HG03442 (cell line): ENCODE results near the gene NXPE1.
"Not testable (repeated sequence)": the region's sequence is repeated elsewhere in the genome, so short reads cannot be mapped to it uniquely, and the experiment has no call there.

Source experiments
- ATAC-seq: cut with Tn5 transposase; IDR thresholded peaks from one replicate; pipeline ENCODE4 v1.9.1; 2021; ENCODE audit warnings: mild to moderate bottlenecking, moderate library complexity; ENCODE audit not compliant: unreplicated experiment

Gene NXPE1

DNA sequence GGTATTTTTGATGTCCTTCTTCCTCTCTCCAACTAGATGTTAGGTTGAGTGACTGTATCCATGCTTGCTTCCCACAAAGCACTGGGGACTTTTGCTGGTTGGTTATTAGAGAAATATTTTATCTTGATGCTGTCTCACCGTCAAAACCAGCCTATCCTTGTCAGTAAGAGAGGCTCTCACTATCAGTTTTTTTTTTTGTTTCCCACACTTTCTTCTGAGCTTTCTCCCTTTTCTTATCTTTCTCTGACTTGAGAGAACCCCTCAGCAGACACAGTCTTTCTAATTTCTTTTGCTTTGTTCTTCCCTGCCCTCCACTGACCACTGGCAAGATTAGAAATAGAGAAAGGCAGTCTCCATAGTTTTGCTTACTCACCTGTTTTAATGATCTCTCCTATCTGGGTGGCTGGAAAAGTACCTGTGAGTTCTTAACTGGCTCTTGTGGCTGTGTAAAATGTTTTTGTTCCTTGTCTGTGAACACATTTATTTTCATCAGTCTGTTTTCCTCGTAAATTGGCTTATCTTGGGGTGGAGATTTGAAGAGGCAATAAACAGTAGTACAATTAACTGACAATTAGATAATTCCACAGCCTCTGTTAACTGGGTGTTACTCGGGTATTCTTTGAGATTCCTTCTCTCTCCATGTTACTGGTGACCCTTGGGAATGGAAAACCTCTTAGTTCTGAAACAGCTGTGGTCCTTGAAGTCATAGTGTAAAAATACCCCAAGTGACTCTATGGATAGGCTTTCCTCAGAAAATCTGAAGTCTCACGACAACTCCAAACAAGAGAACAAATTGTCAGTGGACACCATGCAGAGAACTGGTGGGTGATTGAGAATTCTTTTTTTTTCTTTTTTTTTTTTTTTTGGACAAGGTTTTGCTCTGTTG is at the start of gene NXPE1:
NXPE1 (minus strand) TSS at position 457 of the 886 bp plus-strand sequence. CDS start 8,680 bp downstream, outside the sequence.
- no peak for ATAC-seq

DNA sequence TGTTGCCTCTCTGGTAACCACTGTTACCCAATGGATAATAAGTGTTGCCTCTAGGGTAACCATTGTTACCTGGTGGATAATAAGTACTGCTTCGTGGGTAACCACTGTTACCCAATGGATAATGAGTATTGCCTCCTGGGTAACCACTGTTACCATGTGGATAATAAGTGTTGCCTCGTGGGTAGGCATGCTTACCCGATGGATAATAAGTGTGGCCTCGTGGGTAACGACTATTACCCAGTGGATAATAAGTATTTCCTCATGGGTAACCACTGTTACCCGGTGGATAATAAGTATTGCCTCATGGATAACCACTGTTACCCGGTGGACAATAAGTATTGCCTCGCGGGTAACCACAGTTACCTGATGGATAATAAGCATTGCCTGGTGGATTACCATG is 49.7 kb upstream of the NXPE1 start:
- ATAC-seq = no peak

DNA sequence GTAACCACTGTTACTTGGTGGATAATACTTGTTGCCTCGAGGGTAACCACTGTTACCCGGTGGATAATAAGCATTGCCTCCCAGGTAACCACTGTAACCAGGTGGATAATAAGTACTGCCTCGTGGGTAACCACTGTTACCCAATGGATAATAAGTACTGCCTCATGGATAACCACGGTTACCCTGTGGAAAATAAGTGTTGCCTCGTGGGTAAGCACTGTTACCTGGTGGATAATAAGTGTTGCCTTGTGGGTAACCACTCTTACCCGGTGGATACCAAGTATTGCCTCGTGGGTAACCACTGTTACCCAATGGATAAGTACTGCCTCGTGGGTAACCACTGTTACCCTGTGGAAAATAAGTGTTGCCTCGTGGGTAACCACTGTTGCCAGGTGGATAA is 48.9 kb upstream of the NXPE1 start:
- not testable (repeated sequence) for ATAC-seq

DNA sequence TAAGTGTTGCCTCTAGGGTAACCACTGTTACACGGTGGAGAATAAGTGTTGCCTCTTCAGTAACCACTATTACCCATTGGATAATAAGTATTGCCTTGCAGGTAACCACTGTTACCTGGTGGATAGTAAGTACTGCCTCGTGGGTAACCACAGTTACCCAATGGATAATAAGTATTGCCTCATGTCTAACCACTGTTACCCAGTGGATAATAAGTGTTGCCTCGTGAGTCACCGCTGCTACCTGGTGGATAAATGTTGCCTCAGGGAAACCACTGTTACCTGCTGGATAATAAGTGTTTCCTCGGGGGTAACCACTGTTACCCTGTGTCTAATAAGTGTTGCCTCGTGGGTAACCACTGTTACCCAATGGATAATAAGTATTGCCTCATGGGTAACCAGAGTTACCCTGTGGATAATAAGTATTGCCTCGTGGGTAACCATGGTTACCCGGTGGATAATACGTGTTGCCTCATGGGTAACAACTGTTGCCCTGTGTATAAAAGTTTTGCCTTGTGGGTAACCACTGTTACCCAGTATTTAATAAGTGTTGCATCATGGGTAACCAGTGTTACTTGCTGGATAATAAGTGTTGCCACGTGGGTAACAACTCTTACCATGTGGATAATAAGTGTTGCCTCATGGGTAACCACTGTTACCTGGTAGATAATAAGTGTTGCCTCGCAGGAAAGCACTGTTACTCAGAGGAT is 48.2 kb upstream of the NXPE1 start:
- ATAC-seq = no peak

DNA sequence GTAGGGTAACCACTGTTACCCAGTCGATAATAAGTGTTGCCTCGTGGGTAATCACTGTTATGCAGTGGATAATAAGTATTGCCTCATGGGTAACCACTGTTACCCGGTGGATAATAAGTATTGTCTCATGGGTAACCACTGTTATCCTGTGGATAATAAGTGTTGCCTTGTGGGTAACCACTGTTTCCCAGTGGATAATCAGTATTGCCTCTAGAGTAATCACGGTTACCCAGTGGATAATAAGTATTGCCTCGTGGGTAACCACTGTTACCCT is 47.1 kb upstream of the NXPE1 start:
- not testable (repeated sequence) for ATAC-seq

DNA sequence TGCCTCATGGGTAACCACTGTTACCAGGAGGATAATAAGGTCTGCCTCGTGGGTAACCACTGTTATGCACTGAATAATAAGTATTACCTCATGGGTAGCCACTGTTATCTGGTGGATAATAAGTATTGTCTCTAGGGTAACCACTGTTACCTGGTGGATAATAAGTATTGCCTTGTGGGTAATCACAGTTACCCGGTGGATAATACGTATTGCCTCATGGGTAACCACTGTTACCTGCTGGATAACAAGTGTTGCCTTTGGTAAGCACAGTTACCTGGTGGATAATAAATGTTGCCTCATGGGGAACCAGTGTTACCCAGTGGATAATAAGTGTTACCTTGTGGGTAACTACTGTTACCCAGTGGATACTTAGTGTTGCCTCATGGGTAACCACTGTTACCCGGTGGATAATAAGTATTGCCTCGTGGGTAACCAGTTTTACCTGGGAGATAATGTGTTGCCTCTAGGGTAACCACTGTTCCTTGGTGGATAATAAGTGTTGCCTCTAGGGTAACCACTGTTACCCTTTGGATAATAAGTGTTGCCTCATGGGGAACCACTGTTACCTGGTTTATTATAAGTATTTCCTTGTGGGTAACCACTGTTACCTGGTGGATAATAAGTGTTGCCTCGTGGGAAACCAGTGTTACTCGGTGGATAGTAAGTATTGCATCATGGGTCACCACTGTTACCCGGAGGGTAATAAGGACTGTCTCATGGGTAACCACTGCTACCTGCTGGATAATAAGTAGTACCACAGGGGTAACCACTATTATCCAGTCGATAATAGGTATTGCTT is 46.5 kb upstream of the NXPE1 start:
- ATAC-seq = no peak

DNA sequence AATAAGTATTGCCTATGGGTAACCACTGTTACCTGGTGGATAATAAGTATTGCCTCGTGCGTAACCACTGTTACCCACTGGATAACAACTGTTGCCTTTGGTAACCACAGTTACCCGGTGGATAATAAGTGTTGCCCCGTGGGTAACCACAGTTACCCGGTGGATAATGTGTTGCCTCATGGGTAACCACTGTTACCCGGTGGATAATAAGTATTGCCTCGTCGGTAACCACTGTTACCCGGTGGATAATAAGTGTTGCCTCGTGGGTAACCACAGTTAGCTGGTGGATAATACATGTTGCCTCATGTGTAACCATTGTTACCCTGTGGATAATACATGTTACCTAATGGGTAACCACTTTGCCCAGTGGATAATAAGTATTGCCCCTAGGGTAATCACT is 45.7 kb upstream of the NXPE1 start:
- no peak for ATAC-seq

DNA sequence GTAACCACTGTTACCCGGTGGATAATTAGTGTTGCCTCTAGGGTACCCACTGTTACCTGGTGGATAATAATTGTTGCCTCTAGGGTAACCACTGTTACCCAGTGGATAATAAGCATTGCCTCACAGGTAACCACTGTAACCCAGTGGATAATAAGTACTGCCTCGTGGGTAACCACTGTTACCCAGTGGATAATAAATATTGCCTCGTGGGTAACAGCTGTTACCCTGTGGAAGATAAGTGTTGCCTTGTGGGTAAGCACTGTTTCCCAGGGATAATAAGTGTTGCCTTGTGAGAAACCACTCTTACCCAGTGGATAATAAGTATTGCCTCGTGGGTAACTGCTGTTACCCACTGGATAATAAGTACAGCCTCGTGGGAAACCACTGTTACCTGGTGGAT is 45.2 kb upstream of the NXPE1 start:
- ATAC-seq = no peak

DNA sequence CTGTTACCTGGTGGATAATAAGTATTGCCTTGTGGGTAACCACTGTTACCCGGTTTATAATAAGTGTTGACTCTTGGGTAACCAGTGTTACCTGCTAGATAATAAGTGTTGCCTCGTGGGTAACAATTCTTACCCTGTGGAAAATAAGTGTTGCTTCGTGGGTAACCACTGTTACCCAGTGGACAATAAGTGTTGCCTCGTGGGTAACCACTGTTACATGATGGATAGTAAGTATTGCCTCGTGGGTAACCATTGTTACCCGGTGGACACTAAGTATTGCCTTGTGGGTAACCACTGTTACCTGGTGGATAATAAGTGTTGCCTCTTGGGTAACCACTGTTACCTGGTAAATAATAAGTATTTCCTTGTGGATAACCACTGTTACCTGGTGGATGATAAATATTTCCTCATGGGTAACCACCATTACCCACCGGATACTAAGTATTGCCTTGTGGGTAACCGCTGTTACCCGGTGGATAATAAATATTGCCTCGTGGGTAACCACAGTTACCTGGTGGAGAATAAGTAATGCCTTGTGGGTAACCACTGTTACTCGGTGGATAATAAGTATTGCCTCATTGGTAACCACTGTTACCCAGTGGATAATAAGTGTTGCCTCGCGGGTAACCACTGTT is 44.6 kb upstream of the NXPE1 start:
- ATAC-seq = no peak

DNA sequence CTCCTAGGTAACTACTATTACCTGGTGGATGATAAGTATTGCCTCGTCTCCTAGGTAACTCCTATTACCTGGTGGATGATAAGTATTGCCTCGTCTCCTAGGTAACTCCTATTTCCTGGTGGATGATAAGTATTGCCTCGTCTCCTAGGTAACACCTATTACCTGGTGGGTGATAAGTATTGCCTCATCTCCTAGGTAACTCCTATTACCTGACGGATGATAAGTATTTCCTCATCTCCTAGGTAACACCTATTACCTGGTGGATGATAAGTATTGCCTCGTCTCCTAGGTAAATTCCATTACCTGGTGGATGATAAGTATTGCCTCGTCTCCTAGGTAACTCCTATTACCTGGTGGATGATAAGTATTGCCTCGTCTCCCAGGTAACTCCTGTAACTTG is 43.5 kb upstream of the NXPE1 start:
- ATAC-seq = not testable (repeated sequence)

DNA sequence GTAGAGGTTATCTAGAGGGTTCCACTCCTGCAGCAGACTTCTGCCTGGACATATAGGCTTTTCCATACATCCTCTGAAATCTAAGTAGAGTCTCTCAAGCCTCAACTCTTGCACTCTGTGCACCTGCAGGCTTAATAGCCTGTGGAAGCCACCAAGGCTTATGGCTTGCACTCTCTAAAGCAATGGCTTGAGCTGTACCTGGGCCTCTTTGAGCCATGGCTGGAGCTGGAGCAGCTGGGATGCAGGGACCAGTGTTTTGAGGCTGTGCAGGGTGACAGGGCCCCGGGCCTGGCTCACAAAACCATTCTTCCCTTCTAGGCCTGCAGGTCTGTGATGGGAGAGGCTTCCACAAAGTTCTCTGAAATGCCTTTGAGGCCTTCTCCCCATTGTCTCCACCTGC is 38.8 kb upstream of the NXPE1 start:
- ATAC-seq = no peak

DNA sequence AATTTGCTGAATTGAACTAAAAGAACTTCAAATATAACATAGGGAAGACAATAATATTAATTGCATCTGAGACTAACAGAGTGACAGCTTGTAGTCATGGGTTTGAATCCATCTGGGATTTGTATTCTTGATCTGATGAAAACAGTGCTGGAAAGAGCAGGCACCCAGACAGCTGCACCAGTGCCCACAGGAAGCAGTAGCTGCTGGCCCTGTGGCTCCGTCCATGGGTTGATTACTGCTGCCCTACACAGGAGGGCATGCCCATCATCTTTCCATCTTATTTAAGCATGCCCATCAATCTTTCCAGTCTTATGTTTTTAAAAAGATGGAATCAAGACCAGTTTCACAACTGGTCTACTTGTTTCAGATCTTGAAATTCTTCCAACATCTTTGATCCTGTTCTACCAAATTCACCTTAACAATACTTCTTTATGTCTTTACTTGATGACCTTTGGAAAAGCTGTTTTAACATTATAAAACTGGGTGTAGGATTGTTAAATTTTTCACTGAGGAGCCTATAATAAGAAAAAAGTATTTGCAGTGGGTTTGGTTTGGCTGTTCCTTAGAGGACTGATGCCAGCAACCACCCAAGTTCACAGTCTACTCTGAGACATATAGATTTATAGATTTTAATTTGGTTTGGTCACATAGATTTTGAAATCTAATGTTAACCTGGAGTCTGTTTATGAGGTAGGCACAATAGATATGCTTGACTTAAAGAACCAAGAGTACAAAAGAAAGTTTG is 36.7 kb upstream of the NXPE1 start:
- no peak for ATAC-seq

DNA sequence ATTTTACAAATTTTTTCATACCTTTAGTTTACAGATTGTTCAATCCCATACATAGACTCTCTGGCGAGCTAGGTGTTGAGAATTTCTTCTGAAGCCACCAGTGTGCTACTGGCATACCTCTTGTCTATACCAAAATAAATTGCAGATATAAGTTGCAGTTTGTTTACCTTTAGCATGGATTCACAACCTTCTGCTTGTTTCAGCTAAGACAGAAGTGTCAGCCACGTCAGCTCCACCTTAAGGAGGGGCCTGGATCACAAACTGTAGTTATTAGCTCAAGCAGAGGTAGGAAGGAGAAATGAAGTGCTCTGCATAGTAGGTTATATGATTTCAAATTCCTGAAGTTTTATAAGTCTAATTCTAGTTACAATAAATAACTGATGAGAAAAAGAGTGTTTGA is 35.9 kb upstream of the NXPE1 start, which contains the start of gene NXPE4:
NXPE4 (minus strand) TSS at position 216 of the 400 bp plus-strand sequence. CDS start 1,027 bp downstream, outside the sequence.
- no peak for ATAC-seq

DNA sequence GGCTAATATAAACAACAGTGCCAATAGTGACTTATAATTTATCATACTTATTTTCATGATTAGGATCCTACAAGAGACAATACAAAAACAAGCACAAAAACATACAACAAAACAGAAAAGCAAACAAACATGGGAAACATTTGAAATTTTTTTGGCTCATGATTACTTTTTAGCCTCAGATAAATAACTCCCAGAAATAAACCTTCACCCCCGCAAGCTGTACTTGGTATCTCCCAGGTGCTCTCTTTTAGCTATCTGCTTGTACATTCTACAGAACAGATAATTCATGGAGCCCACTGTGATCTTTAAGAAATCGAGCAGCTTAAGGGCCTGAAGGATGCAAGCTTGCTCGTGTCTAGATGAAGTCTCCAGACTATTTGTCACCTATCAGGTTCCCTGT is 35.0 kb upstream of the NXPE1 start:
- no peak for ATAC-seq

DNA sequence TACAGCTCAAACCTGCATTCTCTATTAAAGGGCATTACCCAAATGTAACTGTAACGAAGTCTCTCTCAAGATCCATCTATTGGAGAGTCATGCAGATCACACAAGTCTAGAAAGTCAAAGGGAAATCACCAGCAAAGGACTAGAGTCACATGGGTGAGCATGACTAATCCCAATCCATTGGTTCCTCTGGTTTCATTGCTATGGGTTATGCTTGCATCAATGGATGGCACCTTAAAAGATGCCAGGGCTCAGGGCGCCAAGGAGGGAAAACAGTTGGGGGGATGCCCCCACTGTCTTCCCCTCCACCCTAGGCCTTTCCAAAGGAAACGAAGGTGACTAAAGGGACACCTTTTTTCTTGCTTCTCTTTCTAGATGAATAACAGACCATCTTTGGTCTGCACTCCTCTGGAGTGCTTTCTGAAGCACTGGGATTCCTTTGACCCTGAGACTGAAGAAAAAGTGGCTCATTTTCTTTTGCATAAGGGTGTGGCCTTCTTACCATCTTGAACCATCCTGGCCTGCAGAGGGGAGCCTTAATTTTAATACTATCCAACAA is 27.8 kb upstream of the NXPE1 start:
- ATAC-seq = no peak

DNA sequence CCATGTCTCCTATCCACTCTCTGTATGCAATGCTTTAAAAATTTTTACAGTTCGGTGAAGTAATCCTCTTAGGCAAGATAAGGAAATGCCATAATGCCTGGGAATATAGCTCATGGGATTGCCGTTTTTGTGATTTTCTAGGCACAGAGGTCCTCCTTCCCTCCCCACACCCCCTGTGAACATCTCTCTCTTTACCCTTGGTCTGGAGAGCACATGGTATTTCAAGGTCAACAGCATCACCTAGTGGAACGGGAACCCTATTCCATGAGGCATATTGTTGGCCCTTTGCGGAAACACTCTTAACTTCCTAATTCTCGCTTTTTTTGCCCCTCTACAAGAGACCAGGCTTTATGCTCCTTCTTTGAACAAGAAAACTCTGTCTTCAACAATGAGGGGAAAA is 27.1 kb upstream of the NXPE1 start:
- ATAC-seq = no peak

DNA sequence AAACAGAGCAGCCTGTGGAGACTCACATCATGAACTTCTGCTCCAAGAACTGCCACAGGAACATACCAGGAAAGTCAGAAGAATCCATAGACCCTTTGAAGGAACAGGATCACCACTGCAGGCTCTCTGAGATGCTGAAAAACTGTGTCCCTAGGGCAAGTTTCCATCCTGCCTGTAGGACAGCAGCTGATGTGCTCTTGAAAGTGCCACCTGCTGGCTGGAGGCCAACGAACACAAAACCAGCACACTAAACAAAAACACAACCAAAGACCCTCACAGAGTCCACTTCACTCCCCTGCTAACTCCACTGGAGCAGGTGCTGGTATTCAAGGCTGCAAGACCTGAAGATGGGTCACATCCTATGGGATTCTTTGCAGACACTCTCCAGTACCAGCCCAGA is 12.0 kb upstream of the NXPE1 start:
- no peak for ATAC-seq

DNA sequence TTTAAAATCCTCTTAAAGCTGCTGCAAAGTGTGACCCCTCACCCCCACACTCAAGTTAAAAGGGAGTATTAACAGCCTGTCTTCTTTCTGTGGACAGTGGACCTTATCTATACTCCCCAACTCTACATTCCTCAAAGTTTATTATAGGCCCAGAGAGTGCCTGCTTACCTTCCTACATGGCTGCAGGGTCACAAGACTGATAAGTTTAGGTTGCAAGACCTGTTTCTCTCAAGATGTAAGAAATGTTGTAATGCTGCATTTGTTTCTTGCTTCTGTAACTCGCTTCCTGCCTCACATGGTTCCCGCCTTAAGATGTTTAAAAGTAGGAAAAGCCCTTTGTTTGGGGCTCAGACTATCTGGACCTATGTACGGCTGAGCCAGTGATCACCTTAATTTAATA is 10.1 kb upstream of the NXPE1 start:
- ATAC-seq = no peak

DNA sequence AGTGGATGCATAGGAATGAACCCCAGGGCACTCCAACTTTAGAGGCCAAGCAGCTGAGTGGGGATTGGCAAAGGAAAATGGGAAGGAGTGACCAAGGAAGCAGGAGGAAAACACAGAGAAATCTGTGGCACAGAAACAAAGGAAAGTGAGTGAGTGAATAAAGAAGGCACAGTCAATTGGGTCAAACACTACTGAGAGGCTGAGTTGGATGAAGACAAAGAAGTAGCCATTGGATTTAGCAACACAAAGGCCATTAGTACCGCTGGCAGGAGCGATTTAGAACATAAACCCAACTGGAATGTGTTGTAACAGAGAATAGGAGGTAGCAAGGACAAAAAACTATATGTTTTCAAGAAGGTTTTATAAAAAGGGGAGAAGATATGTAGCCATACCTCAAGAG is 6.6 kb upstream of the NXPE1 start:
- no peak for ATAC-seq

DNA sequence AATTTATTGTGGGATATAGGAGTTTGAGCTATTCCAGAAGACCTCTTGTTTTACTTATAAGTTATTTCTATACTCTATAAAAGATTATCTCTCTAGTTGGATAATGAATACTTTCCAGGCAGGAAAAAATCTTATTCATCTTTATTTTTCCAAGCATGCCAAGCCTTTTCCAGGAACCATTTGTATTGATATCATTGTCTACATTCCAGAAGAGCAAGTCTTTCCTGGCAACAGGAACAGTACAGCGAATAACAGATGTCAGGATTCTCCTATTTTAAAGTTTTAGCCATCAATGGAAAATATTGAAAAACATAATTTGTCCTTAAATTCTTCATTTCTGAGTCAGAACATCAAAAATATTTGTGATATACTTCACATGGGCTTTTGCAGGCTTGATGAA is 5.2 kb upstream of the NXPE1 start:
- ATAC-seq = no peak
